Fibroblast of pulmonary artery (primary cell): ENCODE measurements around the gene RAP1A.
A peak's percentile ranks its signal among the peaks of the same experiment; 100 is the strongest.

ENCODE experiments used
- DNase-seq: peaks from one replicate; pipeline ENCODE4 v3.0.0-alpha.2; 2010; ENCODE audit warnings: low read depth
- H3K4me3 ChIP-seq: replicated peaks from 2 replicates; pipeline ENCODE4 v1.5.1; 2011; ENCODE audit warnings: low read depth, mild to moderate bottlenecking, control low read depth, low read length, moderate library complexity
- TF ChIP-seq, protein P1 (sequence below): IDR thresholded peaks from 2 replicates; pipeline ENCODE4 v1.5.1; 2011; ENCODE audit warnings: mild to moderate bottlenecking, control low read depth, low read length, inconsistent platforms; ENCODE audit errors: missing control alignments

The RAP1A gene

DNA sequence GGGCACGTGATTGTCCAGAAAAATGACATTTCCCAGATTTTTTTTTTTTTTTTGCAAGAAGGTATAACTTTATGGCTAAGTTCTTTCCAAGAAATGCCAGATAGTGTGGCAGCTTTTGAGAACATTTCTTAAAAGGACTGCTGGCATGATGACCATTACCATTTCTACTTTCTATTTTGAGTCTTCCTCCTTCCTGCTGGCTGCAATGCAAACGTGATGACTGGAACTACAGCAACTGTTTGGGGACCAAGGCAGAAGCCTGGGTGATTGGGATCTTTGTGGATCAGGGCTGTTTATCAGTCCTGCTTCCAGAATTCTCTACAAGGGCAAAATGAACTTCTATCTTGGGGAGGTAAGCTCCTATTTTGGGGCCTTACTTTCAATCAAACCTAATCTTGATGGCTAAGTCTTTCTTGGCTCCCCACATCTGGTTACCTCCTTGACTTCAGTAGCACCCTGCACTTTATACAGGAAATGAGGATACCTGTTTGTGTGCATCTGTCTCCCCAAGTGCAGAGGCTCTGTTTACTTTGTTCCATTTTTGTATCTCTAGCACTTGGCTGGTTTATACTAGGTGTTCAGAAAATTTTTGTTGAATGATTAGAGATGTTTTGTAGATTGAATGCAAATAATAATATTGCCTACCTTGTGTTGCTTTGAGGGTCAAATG, 132.5 kb downstream of the RAP1A start:
- no peak overlapping the region for H3K4me3 ChIP-seq
- no peak for DNase-seq
- TF ChIP-seq, protein P1, sequence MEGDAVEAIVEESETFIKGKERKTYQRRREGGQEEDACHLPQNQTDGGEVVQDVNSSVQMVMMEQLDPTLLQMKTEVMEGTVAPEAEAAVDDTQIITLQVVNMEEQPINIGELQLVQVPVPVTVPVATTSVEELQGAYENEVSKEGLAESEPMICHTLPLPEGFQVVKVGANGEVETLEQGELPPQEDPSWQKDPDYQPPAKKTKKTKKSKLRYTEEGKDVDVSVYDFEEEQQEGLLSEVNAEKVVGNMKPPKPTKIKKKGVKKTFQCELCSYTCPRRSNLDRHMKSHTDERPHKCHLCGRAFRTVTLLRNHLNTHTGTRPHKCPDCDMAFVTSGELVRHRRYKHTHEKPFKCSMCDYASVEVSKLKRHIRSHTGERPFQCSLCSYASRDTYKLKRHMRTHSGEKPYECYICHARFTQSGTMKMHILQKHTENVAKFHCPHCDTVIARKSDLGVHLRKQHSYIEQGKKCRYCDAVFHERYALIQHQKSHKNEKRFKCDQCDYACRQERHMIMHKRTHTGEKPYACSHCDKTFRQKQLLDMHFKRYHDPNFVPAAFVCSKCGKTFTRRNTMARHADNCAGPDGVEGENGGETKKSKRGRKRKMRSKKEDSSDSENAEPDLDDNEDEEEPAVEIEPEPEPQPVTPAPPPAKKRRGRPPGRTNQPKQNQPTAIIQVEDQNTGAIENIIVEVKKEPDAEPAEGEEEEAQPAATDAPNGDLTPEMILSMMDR = no peak

DNA sequence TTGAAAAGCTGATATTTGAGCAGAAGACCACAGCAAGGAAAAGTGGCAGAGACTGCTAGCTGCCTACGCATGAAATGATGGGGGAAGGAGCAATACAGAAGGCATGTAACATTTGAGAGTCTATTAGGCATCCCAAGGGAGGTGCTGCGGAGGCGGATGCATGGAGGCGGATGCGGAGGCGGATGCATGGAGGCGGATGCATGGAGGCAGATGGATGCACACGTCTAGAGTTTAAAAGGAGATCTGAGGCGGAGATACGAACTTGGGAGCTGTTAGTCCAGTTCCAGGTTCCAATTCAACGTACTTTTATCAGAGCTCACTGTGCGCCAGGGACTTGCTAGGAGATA, 135.4 kb downstream of the RAP1A start:
- DNase-seq = peak; percentile 73

DNA sequence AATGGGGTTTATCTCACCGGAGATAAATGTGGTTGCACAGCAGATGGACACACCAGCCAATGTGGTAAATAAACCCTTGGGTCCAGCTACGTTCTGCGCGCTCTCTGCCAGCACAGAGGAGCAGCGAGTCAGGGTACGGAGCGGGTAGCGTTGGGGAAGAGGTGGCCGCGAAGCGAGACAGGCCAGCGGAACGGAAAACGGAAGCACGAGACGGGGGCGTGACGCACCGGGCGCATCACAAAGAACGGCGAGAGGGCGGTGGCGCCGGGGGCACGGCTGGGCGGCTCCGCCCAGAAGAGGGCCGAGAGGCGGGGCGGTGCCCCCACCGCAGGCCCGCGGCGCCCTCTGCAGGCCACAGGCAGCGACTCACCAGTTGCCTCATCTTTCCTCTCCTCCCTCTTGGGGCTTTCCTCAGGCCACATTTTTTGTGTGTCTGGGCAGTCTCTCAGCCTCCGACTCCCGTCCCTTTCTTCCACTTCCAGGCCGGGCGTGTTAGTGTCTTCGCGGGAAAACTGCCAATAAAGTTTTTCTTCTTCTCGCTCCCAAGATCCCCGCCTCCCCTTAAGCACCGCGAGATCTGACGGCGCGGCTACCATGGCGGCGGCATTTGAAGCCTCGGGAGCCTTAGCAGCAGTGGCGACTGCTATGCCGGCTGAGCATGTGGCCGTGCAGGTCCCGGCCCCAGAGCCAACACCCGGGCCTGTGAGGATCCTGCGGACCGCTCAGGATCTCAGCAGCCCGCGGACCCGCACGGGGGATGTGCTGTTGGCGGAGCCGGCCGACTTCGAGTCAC, 135.9 kb downstream of the RAP1A start, which contains the start of gene DDX20:
Gene DDX20 (plus strand): TSS at position 571 of the 793 bp plus-strand sequence. CDS start 24 bp downstream, at position 595.
- DNase-seq = peak; percentile 98
- peak within 1 kb of the TSS; percentile 94 for H3K4me3 ChIP-seq
- TF ChIP-seq, protein P1 = peak; percentile 61

More for the DNA sequence above, 135.4 kb downstream of the RAP1A start:
- H3K4me3 ChIP-seq = peak overlapping the region; percentile 94
- TF ChIP-seq, protein P1 = no peak

DNA sequence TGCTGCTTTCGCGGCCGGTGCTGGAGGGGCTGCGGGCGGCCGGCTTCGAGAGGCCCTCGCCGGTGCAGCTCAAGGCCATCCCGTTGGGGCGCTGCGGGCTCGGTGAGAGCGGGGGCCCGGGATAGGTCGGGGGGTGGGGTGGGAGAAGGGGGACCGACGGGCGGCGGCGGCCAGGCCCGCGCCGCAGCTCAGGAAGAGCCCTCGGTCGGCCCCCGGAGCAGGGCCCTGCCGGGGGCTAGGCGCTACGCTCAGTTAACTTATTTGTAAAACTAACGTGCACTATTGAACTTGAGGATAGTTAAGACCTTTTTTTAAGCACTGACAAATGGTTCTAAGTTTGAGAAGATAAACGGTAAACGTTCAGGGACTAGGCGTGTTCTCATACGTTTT, 136.5 kb downstream of the RAP1A start:
- TF ChIP-seq, protein P1 = no peak
- DNase-seq = no peak

DNA sequence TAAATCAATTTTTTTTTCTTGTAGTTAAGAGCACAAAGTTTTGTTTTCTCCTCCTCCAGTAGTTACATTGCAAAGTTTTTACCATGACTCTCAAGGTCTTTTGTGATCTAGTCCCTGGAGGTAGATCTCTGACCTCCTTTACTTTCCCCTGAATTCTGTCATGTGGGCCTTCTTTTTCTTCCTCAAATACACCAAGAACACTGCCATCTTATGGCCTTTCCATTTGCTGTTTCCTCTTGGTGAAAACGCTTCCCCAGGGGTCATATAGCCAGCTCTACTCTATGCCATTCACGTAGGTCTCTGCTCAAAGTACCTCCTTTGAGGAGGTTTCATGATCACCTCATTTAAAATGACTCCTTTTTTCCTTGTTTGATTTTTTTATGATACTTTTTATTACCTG, 138.8 kb downstream of the RAP1A start:
- no peak overlapping the region for H3K4me3 ChIP-seq
- no peak for DNase-seq
- TF ChIP-seq, protein P1 = peak; percentile 18

More for the DNA sequence above, 136.5 kb downstream of the RAP1A start:
- peak overlapping the region; percentile 94 for H3K4me3 ChIP-seq

DNA sequence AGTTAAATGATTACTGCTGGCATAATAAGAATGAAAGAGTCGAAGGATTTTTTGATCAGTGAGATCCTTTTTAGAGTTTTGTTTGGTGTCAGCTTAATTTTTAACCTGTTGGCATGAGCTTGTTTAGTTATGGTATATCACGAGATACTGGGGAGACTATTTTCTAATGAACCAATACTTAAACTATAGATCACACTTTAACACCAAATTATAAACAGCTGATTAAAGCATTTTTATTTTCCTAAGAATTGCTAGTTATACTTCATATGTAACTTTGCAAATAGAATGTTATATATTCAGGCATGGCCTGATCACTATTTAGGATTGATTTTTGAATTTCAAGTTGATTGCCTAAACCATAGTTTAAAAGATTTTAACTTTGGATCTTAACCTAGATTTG, 142.1 kb downstream of the RAP1A start:
- TF ChIP-seq, protein P1 = no peak
- no peak overlapping the region for H3K4me3 ChIP-seq
- DNase-seq = no peak
